Upper lobe of left lung (tissue), 6 donors: Measurements from ENCODE around the gene FGGY. TPM values are rescaled to one million over a fixed set of nuclear protein-coding genes. Genes with fewer than 3 reads are reported as not detected.

Source experiments
- ATAC-seq, 2 donors: fragments of 200-7000 bp; cut with Tn5 transposase; one replicate each; pipeline ENCODE4 v1.9.1; 2022; ENCODE audit warnings: mild to moderate bottlenecking in 2 of 2, moderate library complexity in 2 of 2; ENCODE audit not compliant: low FRiP score in 2 of 2
- DNase-seq, 2 donors: peaks; one replicate each; pipeline ENCODE4 v3.0.0-alpha.2; 2019 to 2020
- H3K27ac ChIP-seq, 4 donors: fragments of 200-600 bp; sonication (generic); one replicate each; pipeline ENCODE4 v1.5.1; 2016 to 2019
- H3K27me3 ChIP-seq, 4 donors: fragments of 200-600 bp; sonication (generic); one replicate each; pipeline ENCODE4 v1.5.1; 2017 to 2019
- H3K36me3 ChIP-seq, 4 donors: fragments of 200-600 bp; sonication (generic); one replicate each; pipeline ENCODE4 v1.5.1; 2016 to 2019
- H3K4me1 ChIP-seq, 4 donors: fragments of 200-600 bp; sonication (generic); one replicate each; pipeline ENCODE4 v1.5.1; 2018 to 2019
- H3K4me3 ChIP-seq, 4 donors: fragments of 200-600 bp; sonication (generic); one replicate each; pipeline ENCODE4 v1.5.1; 2017 to 2019; ENCODE audit warnings: mild to moderate bottlenecking in 2 of 4, moderate library complexity in 1 of 4
- H3K9me3 ChIP-seq, 4 donors: fragments of 200-600 bp; sonication (generic); one replicate each; pipeline ENCODE4 v1.5.1; 2018 to 2019
- EP300 ChIP-seq, 4 donors: sonication (generic); formaldehyde crosslinking; IDR thresholded peaks; one replicate each; pipeline ENCODE4 v1.5.1; 2017; ENCODE audit warnings: antibody characterized with exemption in 4 of 4, control low read depth in 2 of 4
- POLR2A ChIP-seq, 4 donors: fragments of 450-650 bp; IDR thresholded peaks; one replicate each; pipeline ENCODE4 v1.5.1; 2016 to 2017; ENCODE audit warnings: antibody characterized with exemption in 4 of 4, mild to moderate bottlenecking in 2 of 4
- POLR2AphosphoS5 ChIP-seq, 2 donors: sonication (generic); formaldehyde crosslinking; IDR thresholded peaks; one replicate each; pipeline ENCODE4 v1.5.1; 2017; ENCODE audit warnings: antibody characterized with exemption in 2 of 2
- WGBS, 2 donors: methylation state at CpG; one replicate each; pipeline ENCODE4 v1.1.5; 2017 to 2018; 5-methylcytosine and 5-hydroxymethylcytosine counted together
- total RNA-seq, 6 donors: library from RNA; depleted of rRNA in 4 of 6; stranded (reverse); fragments of >200 nt in 4 of 6; gene quantifications; one replicate each; pipeline versions ENCODE4 v1.1.0 to v1.2.1, GENCODE V29; 2016 to 2021
- TF ChIP-seq, protein P1 (sequence below), 6 experiments: fragments of 450-650 bp in 4 of 6; fragments of 200-600 bp in 2 of 6; sonication (generic) in 2 of 6; IDR thresholded peaks; one replicate each; pipeline ENCODE4 v1.5.1; 2016 to 2019; ENCODE audit warnings: antibody characterized with exemption in 6 of 6
- donor health status: DM: no; HTN: no; CAD: no; lungs with moderate emphysema.
- donor health status: DM: no; HTN: yes; CAD: no; lungs with severe emphysema.

The FGGY gene
- total RNA-seq, 6 donors from 2014 or later = 11.8 to 51.3 (median 22.6) TPM

DNA sequence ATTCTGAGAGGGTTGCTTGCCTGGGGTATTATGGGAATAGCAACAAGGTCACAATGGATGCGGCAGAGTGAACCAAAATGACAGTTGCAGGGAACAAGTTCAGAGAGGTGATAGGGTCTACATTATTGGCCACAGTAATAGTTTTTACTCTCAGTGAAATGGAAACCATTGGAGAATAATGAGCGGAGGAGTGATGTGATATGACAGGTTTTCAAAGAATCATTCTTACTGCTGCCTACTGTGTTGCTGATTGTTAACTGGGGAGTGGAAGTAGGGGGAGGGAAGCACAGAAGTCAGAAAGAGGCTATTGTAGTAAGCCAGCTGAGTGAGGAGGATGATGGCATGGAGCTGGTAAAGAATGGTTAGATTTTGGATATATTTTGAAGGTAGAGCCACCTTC, 322.7 kb downstream of the FGGY start:
- DNase-seq = no peak
- WGBS, 2 donors = 96 to 100% methylated on average over 2 of the region's 2 CpGs

DNA sequence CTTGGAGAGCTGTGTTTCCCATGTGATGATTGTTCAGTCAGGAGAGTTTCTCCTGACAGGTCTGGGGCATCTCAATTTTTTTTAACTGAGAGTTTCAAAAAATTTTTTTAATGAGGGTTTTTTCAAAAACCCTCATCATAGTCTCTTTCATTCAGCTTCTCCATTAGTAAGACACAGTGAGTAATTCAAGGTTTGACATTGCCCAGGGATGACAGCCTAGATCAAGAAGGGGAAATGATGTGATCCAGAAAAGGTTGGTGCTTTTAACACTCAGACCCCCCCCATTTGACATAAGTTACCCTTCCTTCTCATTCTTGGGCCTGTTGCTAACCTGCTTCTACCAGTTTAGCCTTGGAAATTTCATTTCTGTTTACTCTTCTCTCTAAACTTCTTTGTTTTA, 328.5 kb downstream of the FGGY start:
- Histone ChIP-seq H3K4me3 (no peak overlapping the region), H3K27ac (no peak overlapping the region), H3K36me3 (no peaks in the 10 kb centered on the region), H3K27me3 (no peaks in the 10 kb centered on the region), H3K9me3 (no peaks in the 10 kb centered on the region), H3K4me1 (no peaks in the 10 kb centered on the region)
- TF ChIP-seq EP300 (IDR thresholded peaks at IDR 0.05) = no peak
- TF ChIP-seq POLR2A (IDR thresholded peaks at IDR 0.05) = no peak
- TF ChIP-seq POLR2AphosphoS5 (IDR thresholded peaks at IDR 0.05) = no peak
- TF ChIP-seq, protein P1, sequence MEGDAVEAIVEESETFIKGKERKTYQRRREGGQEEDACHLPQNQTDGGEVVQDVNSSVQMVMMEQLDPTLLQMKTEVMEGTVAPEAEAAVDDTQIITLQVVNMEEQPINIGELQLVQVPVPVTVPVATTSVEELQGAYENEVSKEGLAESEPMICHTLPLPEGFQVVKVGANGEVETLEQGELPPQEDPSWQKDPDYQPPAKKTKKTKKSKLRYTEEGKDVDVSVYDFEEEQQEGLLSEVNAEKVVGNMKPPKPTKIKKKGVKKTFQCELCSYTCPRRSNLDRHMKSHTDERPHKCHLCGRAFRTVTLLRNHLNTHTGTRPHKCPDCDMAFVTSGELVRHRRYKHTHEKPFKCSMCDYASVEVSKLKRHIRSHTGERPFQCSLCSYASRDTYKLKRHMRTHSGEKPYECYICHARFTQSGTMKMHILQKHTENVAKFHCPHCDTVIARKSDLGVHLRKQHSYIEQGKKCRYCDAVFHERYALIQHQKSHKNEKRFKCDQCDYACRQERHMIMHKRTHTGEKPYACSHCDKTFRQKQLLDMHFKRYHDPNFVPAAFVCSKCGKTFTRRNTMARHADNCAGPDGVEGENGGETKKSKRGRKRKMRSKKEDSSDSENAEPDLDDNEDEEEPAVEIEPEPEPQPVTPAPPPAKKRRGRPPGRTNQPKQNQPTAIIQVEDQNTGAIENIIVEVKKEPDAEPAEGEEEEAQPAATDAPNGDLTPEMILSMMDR (IDR thresholded peaks at IDR 0.05) = no peak
- ATAC-seq = no peak
- DNase-seq = no peak

More for the DNA sequence above, 322.7 kb downstream of the FGGY start:
- H3K9me3 ChIP-seq = no peaks in the 10 kb centered on the region
- TF ChIP-seq POLR2AphosphoS5 (IDR thresholded peaks at IDR 0.05) = no peak
- TF ChIP-seq, protein P1 (IDR thresholded peaks at IDR 0.05) = no peak
- TF ChIP-seq POLR2A (IDR thresholded peaks at IDR 0.05) = no peak
- TF ChIP-seq EP300 (IDR thresholded peaks at IDR 0.05) = no peak
- H3K27ac ChIP-seq = no peak overlapping the region
- ATAC-seq = no peak
- H3K36me3 ChIP-seq = no peaks in the 10 kb centered on the region
- no peak overlapping the region for H3K4me3 ChIP-seq
- no peaks in the 10 kb centered on the region for H3K27me3 ChIP-seq
- H3K4me1 ChIP-seq = no peaks in the 10 kb centered on the region

DNA sequence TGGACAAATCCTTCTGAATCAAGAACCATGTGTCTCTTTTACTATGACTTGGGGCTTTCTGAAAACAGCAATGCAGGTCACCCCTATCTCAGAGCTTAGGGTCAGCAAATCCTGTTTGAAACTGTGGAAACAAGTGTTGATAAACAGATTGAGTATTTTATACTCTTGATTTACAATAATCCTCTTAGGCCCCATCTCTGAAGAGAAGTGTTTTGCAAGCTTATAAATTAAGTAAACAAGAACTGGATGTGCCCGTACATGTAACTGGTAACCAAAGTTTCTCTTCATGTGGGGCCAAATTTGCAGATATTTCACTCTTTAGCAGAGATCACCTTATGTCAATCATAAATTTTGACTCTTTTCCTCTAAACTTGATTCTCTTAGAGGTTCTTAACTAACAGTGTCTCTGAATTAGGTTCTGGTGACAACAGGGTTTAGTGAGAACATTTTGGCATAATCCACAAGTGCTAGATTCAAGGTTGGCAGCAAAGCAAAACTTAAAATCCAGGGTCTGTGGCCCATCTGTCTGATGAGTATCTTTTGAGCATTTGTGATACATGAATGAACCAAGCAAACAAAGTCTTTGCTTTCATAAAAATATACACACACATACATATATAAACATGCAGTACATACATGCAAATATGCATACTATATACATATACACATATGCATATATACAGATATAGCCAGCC, 334.8 kb downstream of the FGGY start:
- no peak overlapping the region for H3K4me3 ChIP-seq
- ATAC-seq (no peak), DNase-seq (no peak)
- TF ChIP-seq, protein P1 (IDR thresholded peaks at IDR 0.05) = no peak
- TF ChIP-seq POLR2A (IDR thresholded peaks at IDR 0.05) = no peak
- TF ChIP-seq POLR2AphosphoS5 (IDR thresholded peaks at IDR 0.05) = no peak
- no peak for TF ChIP-seq EP300 (IDR thresholded peaks at IDR 0.05)
- no peaks in the 10 kb centered on the region for H3K36me3 ChIP-seq
- no peak overlapping the region for H3K27ac ChIP-seq
- no peaks in the 10 kb centered on the region for H3K27me3 ChIP-seq
- H3K4me1 ChIP-seq = peaks cover 0 to 5% (median 0%) of the 10 kb centered on the region in 4 donors
- H3K9me3 ChIP-seq = no peaks in the 10 kb centered on the region
- 28 to 53% methylated on average over 1 of the region's 1 CpG for WGBS, 2 donors

DNA sequence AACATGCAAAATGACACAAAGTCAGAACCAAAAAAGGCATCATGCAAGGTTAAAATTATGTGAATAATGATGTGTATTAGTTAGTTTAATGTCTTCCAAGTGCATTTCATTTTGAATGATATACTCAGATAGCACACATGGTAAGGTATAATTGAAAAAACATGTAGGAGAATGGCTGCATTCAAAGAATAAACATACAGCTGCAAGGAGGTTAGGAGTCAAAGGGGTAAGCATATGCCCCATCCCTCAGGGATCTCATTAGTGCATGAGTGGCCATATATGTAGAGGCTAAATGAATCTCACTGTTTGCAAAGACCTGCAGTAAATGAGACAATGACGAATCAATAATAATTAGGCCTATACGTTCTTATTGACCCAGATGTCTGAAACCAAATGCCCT, 338.2 kb downstream of the FGGY start:
- WGBS, 2 donors = 97 to 100% methylated on average over 2 of the region's 2 CpGs
- no peak for ATAC-seq

More for the DNA sequence above, 338.2 kb downstream of the FGGY start:
- no peak overlapping the region for H3K27ac ChIP-seq
- H3K4me1 ChIP-seq = peaks cover 0 to 5% (median 0%) of the 10 kb centered on the region in 4 donors
- H3K36me3 ChIP-seq = no peaks in the 10 kb centered on the region
- no peak overlapping the region for H3K4me3 ChIP-seq
- TF ChIP-seq, protein P1 (IDR thresholded peaks at IDR 0.05) = no peak
- TF ChIP-seq EP300 (IDR thresholded peaks at IDR 0.05) = no peak
- TF ChIP-seq POLR2AphosphoS5 (IDR thresholded peaks at IDR 0.05) = no peak
- no peak for TF ChIP-seq POLR2A (IDR thresholded peaks at IDR 0.05)
- no peaks in the 10 kb centered on the region for H3K9me3 ChIP-seq
- no peak for DNase-seq
- no peaks in the 10 kb centered on the region for H3K27me3 ChIP-seq
